T-helper 2 cell treated with Interferon-gamma antibody and Interleukin-4, amounts not matched to agents 5 μg/mL and 100 μg/mL, for 36 hours (primary cell): ENCODE data around the gene TMEM167A.
A peak's percentile ranks its signal among the peaks of the same experiment; 100 is the strongest.
"Not testable (repeated sequence)": the region's sequence is repeated elsewhere in the genome, so short reads cannot be mapped to it uniquely, and the experiment has no call there.

Experiments used
- DNase-seq: peaks from one replicate; pipeline ENCODE4 v3.0.0; 2021; ENCODE audit warnings: low spot score
- H3K27ac Mint-ChIP-seq: one replicate; pipeline ENCODE4 v1.8.0; 2021; ENCODE audit warnings: mild to moderate bottlenecking, mixed read lengths
- H3K27me3 Mint-ChIP-seq: one replicate; pipeline ENCODE4 v1.8.0; 2021; ENCODE audit warnings: low read depth, mixed read lengths
- H3K36me3 Mint-ChIP-seq: one replicate; pipeline ENCODE4 v1.8.0; 2021; ENCODE audit warnings: low read depth, mixed read lengths
- H3K4me1 Mint-ChIP-seq: one replicate; pipeline ENCODE4 v1.8.0; 2021; ENCODE audit warnings: low read depth, mixed read lengths
- H3K4me3 Mint-ChIP-seq: one replicate; pipeline ENCODE4 v1.8.0; 2022; ENCODE audit warnings: mild to moderate bottlenecking, moderate library complexity, mixed read lengths
- H3K9me3 Mint-ChIP-seq: one replicate; pipeline ENCODE4 v1.8.0; 2021; ENCODE audit warnings: mixed read lengths

The TMEM167A gene

DNA sequence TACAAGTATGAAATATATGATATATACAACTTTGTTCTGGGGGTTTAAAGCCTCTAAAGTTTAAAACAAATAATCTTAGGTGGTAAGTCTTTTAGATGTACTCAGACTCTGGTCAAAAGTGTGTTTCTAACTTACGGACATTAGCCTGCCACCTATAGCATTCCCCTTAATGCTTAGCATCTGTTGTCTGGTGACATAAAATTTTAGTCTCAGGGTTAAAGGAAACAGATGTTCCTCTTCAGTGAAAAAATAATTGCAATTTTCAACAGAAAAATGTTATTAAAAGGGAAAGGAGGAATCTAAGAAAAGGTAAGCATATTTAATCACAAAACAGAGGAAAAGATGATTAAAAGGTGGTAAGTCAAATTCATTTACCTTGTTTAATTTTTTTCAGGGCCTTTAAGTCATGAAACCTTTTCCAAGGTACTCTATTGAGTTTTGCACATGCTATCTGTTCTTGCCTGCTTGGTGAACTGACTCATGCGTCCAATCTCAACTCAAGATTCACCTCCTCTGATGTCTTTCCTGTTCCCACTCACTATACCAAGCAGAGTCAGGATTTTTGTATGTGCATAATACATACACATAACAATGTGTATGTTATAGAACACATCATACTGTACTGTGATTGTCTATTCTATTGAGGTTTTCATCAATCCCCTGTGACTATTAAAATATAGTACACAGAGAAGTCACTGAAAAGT lies 7.9 kb downstream of the TMEM167A start:
- Mint-ChIP-seq H3K27ac (no peak overlapping the region), H3K9me3 (no peaks in the 10 kb centered on the region), H3K4me3 (no peak overlapping the region), H3K36me3 (peaks cover 32% of the 10 kb centered on the region), H3K4me1 (peaks cover 31% of the 10 kb centered on the region), H3K27me3 (no peaks in the 10 kb centered on the region)
- DNase-seq: no peak

DNA sequence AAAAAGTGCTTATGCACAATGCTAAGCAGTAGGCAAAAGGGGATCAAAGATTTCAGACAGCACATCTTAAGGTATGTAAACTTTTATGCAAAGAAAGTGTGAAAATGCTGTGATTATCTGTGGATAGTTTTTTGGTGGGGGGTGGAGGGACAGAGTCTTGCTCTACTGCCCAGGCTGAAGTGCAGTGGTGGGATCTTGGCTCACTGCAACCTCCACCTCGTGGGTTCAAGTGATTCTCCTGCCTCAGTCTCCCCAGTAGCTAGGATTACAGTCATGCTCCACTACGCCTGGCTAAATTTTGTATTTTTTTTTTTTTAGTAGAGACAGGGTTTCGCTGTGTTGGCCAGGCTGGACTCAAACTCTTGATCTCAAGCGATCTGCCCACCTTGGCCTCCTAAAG lies 9.8 kb downstream of the TMEM167A start:
- not testable (repeated sequence) for H3K9me3 Mint-ChIP-seq, H3K27me3 Mint-ChIP-seq, DNase-seq, H3K4me3 Mint-ChIP-seq, H3K27ac Mint-ChIP-seq
- Mint-ChIP-seq H3K36me3 (peaks cover 28% of the 10 kb centered on the region), H3K4me1 (peaks cover 17% of the 10 kb centered on the region)

GRCh38 chr5:83066548-83067110 lies 10.6 kb downstream of the TMEM167A start:
- H3K4me1 Mint-ChIP-seq: peaks cover 11% of the 10 kb centered on the region
- H3K36me3 Mint-ChIP-seq: peaks cover 24% of the 10 kb centered on the region
- H3K4me3 Mint-ChIP-seq: no peak overlapping the region
- no peak overlapping the region for H3K27ac Mint-ChIP-seq
- H3K9me3 Mint-ChIP-seq: no peaks in the 10 kb centered on the region
- no peak for DNase-seq
- H3K27me3 Mint-ChIP-seq: no peaks in the 10 kb centered on the region

GRCh38 chr5:83059341-83059740 lies 17.9 kb downstream of the TMEM167A start:
- H3K36me3 Mint-ChIP-seq: peaks cover 52% of the 10 kb centered on the region
- peaks cover 19% of the 10 kb centered on the region for H3K4me1 Mint-ChIP-seq
- DNase-seq: no peak
- H3K4me3 Mint-ChIP-seq: no peak overlapping the region
- no peak overlapping the region for H3K27ac Mint-ChIP-seq
- H3K27me3 Mint-ChIP-seq: no peaks in the 10 kb centered on the region
- no peaks in the 10 kb centered on the region for H3K9me3 Mint-ChIP-seq

DNA sequence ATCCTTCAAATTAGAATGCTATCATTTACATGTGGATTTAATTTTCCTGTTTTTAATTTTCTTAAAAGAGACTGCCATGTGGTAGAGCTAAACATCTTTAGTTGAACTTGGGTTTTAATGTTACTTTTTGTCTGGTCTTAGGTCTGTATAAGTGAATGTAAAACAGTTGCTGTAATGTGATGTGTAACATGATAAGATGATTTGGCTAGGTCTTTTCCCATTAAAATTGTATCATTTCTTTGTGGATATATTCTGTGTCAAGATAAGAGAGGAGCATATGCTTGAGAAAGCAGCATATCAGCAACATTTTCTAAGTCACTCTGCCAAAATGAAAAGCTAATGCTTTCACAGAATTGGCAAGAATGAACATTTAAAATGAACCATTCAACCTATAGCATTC lies 18.5 kb downstream of the TMEM167A start:
- no peak overlapping the region for H3K27ac Mint-ChIP-seq
- H3K36me3 Mint-ChIP-seq: peaks cover 54% of the 10 kb centered on the region
- H3K9me3 Mint-ChIP-seq: no peaks in the 10 kb centered on the region
- H3K4me1 Mint-ChIP-seq: peaks cover 23% of the 10 kb centered on the region
- no peak for DNase-seq
- no peak overlapping the region for H3K4me3 Mint-ChIP-seq
- H3K27me3 Mint-ChIP-seq: no peaks in the 10 kb centered on the region

- Mint-ChIP-seq H3K27ac (peak overlapping the region; percentile 54), H3K4me3 (no peak overlapping the region), H3K9me3 (no peaks in the 10 kb centered on the region), H3K27me3 (no peaks in the 10 kb centered on the region), H3K4me1 (peaks cover 25% of the 10 kb centered on the region), H3K36me3 (peaks cover 38% of the 10 kb centered on the region)
- no peak for DNase-seq
These were observed 22.0 kb downstream of the TMEM167A start for GRCh38 chr5:83055166-83055565.

- Mint-ChIP-seq H3K4me1 (peaks cover 14% of the 10 kb centered on the region), H3K36me3 (peaks cover 19% of the 10 kb centered on the region), H3K9me3 (no peaks in the 10 kb centered on the region), H3K27ac (no peak overlapping the region), H3K27me3 (no peaks in the 10 kb centered on the region), H3K4me3 (no peak overlapping the region)
- DNase-seq: no peak
These were observed 26.4 kb downstream of the TMEM167A start for GRCh38 chr5:83050723-83051340.

DNA sequence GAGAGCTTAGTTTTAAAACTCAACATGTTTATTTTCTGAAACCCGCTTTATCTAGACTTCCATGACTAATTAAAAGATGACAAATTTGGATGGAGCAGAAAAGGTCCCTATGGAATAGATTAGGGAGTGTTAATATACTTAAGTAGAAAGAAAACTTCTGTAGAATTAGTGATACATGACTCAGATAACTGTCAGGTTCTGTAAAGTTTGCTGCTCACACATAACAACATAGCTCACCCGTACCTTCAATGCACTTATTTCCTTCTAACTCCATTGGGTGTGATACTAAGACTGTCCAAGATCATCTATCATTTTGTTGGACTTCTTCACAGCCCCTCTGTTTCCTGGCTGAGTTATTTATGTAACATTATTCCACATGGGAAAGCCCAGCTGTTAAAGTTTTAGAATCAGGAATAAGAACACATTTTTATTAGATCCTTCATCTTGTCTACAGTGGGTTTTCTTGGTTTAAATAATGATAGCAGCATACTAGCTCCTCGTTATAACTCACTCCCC lies 27.8 kb downstream of the TMEM167A start:
- no peak for DNase-seq
- H3K4me3 Mint-ChIP-seq: no peak overlapping the region
- peaks cover 7% of the 10 kb centered on the region for H3K4me1 Mint-ChIP-seq
- H3K27me3 Mint-ChIP-seq: no peaks in the 10 kb centered on the region
- H3K9me3 Mint-ChIP-seq: no peaks in the 10 kb centered on the region
- peaks cover 12% of the 10 kb centered on the region for H3K36me3 Mint-ChIP-seq
- H3K27ac Mint-ChIP-seq: no peak overlapping the region

- Mint-ChIP-seq H3K9me3 (no peaks in the 10 kb centered on the region), H3K4me1 (peaks cover 2% of the 10 kb centered on the region), H3K36me3 (peaks cover 6% of the 10 kb centered on the region), H3K27ac (no peak overlapping the region), H3K4me3 (no peak overlapping the region), H3K27me3 (no peaks in the 10 kb centered on the region)
- DNase-seq: no peak
These were observed 28.4 kb downstream of the TMEM167A start for GRCh38 chr5:83048811-83049210.

GRCh38 chr5:83048277-83048676 lies 28.9 kb downstream of the TMEM167A start:
- Mint-ChIP-seq H3K27ac (no peak overlapping the region), H3K36me3 (peaks cover 6% of the 10 kb centered on the region), H3K4me1 (peaks cover 1% of the 10 kb centered on the region), H3K27me3 (no peaks in the 10 kb centered on the region), H3K4me3 (no peak overlapping the region), H3K9me3 (no peaks in the 10 kb centered on the region)
- DNase-seq: no peak

GRCh38 chr5:83044926-83045325 lies 32.3 kb downstream of the TMEM167A start:
- no peak overlapping the region for H3K27ac Mint-ChIP-seq
- H3K27me3 Mint-ChIP-seq: no peaks in the 10 kb centered on the region
- no peaks in the 10 kb centered on the region for H3K9me3 Mint-ChIP-seq
- no peaks in the 10 kb centered on the region for H3K4me1 Mint-ChIP-seq
- no peak for DNase-seq
- H3K4me3 Mint-ChIP-seq: no peak overlapping the region
- H3K36me3 Mint-ChIP-seq: peaks cover 4% of the 10 kb centered on the region

DNA sequence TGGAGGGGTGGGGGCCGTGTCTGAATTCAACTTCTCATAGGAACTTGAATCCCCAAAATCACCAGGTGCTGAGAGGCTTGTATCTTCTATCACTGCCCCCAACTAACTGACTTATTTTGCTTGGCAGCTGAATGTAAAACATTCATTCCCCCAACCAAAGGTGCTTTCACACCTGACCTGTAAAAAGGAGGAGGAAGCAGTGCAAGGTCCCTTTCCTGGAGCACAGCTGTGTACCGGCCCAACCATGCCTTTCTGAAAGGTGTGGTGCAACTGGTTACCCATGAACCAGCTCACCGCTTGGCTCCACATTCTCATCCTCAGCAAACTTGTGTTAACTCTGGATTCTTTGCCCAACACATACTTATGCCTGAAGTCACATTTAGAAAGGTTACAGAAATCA lies 34.7 kb downstream of the TMEM167A start:
- no peaks in the 10 kb centered on the region for H3K9me3 Mint-ChIP-seq

GRCh38 chr5:83038924-83039323 lies 38.3 kb downstream of the TMEM167A start:
- Mint-ChIP-seq H3K27me3 (no peaks in the 10 kb centered on the region), H3K36me3 (peaks cover 1% of the 10 kb centered on the region)

More for the DNA sequence above, 34.7 kb downstream of the TMEM167A start:
- DNase-seq: no peak
- no peaks in the 10 kb centered on the region for H3K27me3 Mint-ChIP-seq
- H3K27ac Mint-ChIP-seq: no peak overlapping the region
- H3K36me3 Mint-ChIP-seq: peaks cover 4% of the 10 kb centered on the region
- no peak overlapping the region for H3K4me3 Mint-ChIP-seq
- H3K4me1 Mint-ChIP-seq: no peaks in the 10 kb centered on the region

DNA sequence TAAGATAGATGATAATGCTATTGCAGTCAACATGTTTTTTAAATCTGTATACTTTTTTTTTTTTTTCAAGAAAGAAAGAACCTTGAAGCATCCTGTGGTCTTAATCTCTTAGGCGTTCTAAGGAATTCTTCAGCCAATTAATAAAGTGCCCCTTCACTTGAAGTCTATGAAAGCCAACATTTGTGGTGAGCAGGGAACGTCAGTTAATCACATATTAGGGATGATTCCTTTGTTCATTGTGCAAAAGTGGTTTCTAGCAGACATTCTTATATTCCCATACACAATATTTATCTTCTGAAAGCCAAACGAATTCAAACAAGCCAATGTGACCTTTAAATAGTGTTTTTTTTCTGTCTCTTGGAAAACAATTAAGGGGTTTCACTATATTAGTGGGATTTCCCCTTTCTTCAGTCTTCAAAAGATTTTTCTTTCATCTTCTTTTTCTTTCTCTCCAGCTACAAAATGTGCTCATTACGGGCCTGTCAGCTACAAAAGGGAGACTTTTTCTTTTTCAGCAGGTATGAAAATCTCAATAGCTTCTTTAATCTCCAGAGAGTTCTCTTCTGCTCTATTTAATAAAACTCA lies 40.1 kb downstream of the TMEM167A start:
- H3K27me3 Mint-ChIP-seq: peaks cover 2% of the 10 kb centered on the region
- H3K36me3 Mint-ChIP-seq: no peaks in the 10 kb centered on the region
- H3K4me1 Mint-ChIP-seq: peaks cover 2% of the 10 kb centered on the region
- no peaks in the 10 kb centered on the region for H3K9me3 Mint-ChIP-seq
- H3K27ac Mint-ChIP-seq: no peak overlapping the region
- DNase-seq: no peak
- no peak overlapping the region for H3K4me3 Mint-ChIP-seq

More at GRCh38 chr5:83038924-83039323, 38.3 kb downstream of the TMEM167A start:
- DNase-seq: no peak
- Mint-ChIP-seq H3K27ac (no peak overlapping the region), H3K4me3 (no peak overlapping the region), H3K4me1 (no peaks in the 10 kb centered on the region), H3K9me3 (no peaks in the 10 kb centered on the region)
